ENCODE measurements around the gene TK2.

DNA sequence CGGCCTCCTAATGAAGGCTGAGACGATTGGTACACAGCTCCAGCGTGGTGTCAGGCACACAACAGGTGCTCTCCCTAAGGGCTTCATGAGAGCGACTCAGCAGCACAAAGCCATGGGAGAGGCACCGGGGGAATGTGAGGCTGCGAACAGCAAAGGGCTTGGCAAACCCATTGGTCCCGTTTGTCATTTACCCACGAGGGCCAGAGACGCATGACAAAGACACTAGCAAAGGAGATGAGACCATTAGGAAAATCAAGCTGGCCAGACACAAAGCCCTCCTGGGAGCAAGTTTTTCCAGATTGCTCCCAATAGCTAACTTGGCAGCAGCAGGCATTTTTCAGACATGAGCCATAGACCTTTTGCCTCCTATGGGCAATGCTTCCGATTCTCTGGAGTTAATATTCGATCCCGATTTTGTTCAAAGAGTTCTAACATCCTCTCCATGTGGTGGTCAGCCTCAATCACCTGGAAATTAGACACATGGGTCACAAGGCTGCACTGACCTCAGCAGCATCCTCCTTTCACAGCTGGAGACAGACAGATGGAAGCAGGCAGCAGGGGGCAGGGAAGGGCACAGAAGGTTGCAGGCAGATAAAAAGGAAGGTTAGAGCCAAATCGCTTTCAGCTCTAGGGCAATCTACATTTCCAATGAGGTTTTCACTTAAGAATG is 38.2 kb downstream of the TK2 start:
- TF ChIP-seq, protein P1, sequence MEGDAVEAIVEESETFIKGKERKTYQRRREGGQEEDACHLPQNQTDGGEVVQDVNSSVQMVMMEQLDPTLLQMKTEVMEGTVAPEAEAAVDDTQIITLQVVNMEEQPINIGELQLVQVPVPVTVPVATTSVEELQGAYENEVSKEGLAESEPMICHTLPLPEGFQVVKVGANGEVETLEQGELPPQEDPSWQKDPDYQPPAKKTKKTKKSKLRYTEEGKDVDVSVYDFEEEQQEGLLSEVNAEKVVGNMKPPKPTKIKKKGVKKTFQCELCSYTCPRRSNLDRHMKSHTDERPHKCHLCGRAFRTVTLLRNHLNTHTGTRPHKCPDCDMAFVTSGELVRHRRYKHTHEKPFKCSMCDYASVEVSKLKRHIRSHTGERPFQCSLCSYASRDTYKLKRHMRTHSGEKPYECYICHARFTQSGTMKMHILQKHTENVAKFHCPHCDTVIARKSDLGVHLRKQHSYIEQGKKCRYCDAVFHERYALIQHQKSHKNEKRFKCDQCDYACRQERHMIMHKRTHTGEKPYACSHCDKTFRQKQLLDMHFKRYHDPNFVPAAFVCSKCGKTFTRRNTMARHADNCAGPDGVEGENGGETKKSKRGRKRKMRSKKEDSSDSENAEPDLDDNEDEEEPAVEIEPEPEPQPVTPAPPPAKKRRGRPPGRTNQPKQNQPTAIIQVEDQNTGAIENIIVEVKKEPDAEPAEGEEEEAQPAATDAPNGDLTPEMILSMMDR (IDR thresholded peaks at IDR 0.05), result no peak
- TF ChIP-seq POLR2A (IDR thresholded peaks at IDR 0.05), result no peak

Measured in prostate gland (tissue), 2 donors.